CD4-positive, alpha-beta T cell treated with Interleukin-6 for 4 hours (primary cell): ENCODE measurements around the gene RPL7A.
"Not testable (repeated sequence)": the region's sequence is repeated elsewhere in the genome, so short reads cannot be mapped to it uniquely, and the experiment has no call there.

Experiments used
- DNase-seq: peaks from one replicate; pipeline ENCODE4 v3.0.0-alpha.2; 2020; ENCODE audit warnings: mixed read lengths

RPL7A gene

DNA sequence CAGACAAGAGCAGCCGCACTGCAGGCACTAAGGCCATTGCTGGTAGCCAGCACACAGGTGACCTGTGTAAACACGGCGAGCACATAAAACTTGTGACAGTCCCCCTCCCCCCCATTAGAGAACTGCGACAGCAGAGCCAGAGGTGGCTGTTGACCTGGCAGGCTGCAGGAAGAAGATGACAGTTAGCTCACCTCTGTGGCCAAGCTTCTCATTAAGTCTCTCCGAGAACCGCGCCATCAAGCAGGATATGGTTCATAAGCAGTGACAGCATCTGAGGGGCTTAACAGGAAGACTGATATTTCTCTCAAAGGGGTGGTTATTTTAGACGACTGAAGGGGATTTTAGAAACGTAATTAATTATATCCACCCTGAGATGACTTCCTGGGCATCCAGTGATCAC is 22.7 kb downstream of the RPL7A start:
- DNase-seq: peak; percentile 67

DNA sequence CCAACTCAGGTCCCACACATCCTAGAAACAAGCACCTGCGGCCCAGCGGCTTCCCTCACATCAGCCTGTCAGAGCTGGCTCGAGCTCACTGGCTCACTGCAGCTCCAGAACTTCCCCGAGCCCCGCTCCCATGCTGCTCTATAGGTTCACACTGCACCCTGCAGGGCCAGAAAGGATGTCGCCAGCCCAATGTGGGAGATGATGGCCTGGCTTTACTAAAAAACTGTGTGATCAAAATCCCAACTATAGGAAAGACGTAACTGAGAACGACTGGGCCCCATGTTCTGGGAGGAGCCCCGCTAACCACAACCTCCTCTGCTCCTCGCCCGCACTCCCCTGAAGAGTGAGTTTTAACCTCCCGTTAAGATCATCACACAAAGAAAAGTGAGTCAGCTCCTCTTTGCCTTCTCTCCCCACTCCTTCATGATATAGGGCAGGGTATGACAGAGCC is 23.3 kb downstream of the RPL7A start:
- peak; percentile 80 for DNase-seq

DNA sequence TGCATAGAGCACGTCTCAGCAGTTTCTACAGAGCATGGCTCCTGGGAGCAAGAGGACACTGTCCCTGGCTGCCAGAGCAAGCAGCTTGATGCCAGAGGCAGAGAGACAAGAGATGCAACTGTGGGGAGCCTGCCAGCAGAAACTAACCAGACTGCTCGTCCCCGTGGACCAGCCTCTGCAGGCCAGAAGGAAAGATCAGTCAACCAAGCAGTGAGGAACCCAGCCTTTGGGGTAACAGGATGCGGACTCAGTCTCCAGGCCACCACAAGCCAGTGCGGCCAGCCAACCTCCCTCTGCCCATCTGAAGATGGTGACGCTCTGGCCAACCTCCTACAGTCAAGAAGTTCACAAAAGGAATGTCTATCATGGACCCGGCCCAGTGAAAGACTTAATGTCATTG is 24.1 kb downstream of the RPL7A start:
- DNase-seq: no peak

DNA sequence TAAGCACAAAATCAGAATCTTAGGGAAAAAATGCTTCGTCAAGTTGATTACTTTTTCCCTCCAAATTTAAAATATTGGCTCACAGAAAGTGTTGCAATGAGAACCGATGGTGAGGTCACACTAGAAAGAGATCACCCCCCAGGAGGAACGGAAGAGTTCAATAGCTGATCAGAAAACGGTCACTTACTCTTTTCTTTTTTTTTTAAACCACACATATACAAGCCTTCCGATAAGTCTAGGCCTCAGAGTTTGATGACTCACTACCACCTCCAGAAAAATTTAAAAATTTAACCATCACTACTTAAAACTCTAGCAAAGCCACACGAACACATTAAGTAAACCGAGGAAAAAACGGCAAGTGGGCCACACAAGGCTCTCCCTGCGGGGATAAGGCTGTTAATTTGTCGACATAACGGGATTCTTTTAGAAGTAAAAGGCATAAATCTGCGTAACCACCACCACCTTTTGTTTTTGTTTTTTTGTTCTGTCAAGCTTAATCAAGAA is 26.6 kb downstream of the RPL7A start:
- peak; percentile 49 for DNase-seq

DNA sequence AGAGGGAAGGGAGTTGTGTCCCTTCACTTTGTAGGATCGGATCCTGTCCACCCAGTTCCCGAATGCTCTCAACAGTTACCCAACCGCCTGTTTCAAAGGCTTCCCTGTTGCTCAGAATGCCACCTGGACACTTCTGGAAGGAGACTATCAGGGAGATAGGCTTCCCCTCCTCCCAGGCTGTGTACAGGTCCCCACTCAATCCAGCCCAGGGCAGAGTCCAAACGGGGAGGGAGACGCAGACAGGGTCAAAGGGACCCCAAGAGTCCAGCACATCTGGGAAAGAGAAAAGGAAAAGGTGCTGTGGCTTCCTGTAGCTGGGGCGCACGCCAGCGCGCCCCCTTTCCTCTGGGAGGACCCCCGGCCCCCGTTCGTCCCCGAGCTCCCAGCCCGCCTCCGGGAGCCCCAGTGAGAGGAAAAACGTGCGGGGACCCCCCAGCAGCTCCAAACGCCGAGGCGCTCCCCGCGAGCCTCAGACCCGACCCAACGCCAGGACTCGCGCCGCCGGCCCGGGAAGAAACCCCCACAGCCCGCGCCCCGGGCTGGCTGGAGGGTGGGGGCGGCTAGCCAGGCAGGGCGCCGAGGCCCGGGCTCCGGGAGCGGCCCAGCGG is 27.2 kb downstream of the RPL7A start:
- DNase-seq: peak; percentile 21

DNA sequence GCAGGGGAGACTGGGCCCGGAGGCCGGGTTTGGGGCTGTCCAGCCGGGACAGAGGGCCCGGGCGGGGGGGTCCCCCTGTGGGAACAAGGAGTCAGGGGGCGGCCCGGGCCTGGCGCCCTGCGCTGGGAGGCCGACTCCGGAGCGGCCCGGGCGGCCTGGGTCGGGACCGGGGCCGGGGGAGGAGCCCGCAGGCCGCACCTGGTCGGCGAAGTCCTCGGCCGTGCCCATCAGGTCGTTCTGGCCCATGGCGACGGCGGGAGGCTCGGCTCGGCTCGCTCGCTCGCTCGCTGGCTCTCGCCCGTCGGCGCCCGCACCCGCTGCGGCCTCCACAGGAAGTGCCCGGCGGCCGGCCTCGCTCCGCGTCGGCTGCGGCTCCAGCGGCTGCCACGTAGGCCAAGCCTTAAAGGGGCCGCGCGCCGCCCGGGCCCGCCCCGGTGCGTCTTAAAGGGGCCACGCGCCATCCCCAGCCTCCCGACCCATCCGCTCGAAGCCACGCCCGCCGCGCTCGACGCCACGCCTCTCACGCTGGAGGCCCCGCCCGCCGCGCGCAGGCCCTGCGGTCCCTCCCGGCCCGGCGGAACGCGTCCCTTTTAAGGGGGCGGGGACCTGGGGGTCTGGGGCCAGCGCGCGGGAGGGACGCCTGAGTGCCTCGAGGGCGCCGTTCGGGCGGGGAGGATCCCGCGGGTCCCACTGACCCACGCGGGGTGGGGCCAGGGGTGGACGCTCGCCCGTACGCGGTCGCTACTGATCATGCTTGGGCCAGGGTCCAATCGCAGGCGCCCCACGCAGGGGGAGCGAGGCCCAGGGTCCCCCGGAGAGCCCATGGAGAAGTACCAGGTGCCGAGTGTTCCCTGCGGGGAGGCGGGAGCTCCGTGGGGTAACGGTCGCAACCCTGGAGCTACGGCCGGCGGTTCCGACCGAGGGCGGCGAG is 28.0 kb downstream of the RPL7A start, which contains the start of the genes STKLD1 and SURF4:
Gene STKLD1 (plus strand): TSS at position 643 of the 931 bp plus-strand sequence. CDS start 108 bp downstream, at position 751.
Gene SURF4 (minus strand): TSS at position 337 of the 931 bp plus-strand sequence. CDS start 91 bp downstream, at position 246.
- DNase-seq: peak; percentile 94

DNA sequence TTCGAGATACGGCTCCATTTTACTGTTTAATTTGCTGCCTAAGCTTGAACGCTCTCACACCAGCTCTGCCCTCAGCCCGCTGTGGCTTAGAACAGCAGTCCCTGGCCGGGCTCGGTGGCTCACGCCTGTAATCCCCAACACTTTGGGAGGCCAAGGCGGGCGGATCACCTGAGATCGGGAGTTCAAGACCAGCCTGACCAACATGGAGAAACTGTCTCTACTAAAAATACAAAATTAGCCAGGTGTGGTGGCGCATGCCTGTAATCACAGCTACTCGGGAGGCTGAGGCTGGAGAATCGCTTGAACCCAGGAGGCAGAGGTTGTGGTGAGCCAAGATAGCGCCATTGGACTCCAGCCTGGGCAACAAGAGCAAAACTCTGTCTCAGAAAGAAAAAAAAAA is 29.3 kb downstream of the RPL7A start:
- not testable (repeated sequence) for DNase-seq

DNA sequence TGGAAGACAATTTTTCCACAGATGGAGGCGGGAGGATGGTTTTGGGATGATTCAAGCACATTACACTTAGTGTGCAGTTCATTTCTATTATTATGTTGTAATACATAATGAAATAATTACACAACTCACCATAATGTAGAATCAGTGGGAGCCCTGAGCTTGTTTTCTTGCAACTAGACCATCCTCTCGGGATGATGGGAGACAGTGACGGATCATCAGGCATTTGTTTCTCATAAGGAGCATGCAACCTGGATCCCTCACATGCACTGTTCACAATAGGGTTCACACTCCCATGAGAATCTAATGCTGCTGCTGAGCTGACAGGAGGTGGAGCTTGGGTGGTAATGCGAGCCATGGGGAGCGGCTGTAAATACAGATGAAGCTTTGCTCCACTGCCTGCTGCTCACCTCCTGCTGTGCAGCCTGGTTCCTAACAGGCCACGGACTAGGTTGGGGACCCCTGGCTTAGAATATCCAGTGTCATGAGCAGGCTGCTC is 29.8 kb downstream of the RPL7A start:
- DNase-seq: no peak

DNA sequence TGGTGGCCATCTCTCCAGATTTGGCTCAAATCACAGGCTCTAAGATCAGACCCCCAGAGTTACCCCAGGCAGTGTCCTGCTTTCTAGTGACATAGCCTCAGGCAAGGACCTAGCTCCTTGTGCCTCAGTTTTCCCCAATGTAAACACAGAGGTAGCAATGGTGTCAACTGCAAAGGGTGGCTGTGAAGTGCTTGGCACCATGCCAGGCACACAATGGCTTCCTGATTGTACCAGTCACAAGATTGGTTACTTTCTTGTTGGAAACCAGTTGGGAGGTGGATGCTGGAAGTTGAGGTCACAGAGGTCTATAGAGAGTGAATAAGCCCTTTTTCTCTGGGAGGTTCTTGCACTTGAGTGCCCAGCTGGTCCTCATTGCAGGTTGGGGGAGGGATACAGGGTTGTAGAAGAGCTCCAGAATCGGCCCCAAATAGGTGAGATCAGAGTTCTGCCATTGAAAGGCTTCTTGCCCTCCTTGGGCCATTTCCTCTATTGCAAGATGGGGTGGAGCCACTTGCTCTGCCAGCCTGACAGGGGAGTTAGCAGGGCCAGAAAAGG is 30.5 kb downstream of the RPL7A start:
- DNase-seq: no peak

DNA sequence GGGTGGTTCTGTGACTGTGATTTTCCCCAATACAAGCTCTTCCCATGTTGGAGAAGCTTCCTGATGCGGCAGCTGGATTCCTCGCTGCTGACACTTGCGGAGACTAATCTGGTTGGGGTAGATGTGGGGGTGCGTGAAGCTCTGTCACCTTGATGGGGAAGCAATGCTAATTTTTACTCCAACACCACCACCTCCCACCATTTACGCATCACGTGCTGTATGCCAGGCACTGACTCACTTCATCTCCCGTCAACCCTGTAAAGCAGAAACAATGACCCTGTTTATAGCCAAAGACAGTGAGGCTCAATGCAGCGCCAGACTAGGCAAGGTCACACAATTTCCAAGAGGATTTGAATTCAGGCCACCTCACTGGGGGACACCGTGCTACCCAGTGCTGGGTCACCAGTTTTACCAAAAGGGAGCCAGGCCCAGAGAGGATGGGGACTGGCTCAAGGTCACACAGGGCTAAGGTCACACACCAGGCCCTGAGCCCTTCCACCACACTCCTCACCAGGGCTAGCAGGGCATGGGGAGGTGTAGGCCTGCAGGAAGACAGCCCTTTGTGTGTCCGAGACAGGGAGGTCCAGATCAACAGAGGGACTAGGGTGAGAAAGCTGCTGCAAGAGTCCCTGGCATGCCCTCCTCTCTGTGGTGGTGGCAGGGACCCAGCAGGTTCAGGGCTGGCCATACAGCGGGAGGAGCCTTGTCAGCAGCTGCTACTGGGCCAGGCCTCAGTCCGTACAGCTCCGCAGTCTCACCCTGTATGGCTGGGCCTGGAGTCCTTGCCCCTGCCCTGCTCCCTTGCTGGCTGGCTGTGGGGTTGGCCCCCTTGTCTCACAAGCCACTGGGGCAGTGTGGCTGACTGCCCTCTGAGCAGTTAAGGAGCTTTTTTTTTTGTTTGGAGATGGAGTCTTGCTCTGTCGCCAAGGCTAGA is 31.4 kb downstream of the RPL7A start:
- no peak for DNase-seq

DNA sequence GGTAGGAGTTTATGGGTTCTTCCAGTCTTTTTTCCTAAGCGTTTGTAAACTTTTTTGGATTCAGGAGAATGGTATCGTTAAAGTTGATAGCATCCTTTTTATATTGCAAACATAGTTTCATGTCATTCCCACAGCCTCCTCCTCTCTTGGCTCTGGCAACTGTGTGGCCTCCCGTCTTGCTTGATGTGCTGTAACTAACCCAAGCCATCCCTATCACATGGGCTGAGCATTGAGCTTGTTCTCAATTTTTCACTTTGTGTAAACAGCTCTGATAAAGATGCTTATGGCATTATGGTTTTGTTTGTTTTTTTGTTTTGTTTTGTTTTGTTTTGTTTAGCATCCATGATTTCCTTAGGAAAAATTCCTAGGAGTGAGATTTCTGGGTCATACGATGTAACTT is 32.7 kb downstream of the RPL7A start:
- no peak for DNase-seq

DNA sequence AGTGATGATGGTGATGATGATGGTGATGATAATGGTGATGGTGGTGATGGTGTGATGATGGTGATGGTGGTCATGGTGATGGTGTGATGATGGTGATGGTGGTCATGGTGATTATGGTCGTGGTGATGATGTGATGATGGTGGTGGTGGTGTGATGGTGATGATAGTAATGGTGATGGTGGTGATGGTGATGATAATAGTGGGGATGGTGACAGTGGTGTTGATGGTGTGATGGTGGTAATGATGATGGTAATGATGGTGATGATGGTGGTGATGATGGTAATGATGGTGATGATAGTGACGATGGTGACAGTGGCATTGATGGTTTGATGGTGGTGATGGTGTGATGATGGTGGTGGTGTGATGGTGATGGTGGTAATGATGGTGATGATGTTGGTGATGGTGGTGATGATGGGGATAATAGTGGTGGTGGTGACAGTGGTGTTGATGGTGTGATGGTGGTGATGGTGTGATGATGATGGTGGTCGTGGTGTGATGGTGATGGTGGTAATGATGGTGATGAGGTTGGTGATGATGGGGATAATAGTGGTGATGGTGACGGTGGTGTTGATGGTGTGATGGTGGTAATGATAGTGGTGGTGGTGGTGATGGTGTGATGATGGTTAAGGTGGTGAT is 34.6 kb downstream of the RPL7A start:
- no peak for DNase-seq

DNA sequence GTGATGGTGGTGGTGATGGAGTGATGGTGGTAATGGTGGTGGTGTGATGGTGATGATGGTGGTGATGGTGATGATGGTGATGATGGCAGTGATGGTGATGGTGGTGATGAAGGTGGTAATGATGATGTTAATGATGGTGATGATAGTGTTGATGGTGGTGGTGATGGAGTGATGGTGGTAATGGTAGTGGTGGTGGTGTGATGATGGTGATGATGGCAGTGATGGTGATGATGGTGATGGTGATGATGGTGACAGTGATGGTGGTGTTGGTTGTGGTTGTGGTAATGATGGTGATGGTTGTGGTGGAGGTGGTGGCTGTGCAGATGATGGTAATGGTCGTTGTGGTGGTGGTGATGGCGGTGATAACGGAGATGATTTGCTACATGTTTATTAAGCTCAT is 35.4 kb downstream of the RPL7A start:
- DNase-seq: no peak

DNA sequence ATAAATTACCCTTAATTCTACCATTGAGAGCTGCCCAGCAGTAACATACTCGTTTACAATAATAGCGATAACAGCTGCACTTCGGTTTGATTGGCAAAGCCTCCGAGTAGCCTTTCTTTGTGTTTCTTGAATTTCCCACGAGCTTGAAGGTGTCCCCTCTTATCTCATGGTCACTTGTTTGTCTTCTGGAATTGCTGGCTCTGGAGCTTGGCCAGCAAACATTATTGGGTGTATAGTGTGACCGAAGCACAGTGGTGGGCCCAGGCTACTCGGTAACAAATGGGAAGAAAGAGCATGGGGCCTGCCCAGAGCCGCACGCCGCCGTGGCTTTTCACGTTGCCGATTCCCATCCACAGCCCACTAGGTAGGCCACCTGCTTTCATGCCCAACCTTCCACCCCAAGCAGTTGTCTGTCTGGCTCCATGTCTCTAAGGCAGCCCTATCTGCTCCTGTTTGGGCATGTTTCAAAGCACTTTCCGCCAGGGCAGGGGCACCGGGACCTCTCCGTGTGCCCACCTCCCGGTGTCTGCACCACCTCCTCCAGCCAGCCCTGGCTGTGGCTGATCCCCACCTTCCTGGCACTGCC is 36.8 kb downstream of the RPL7A start:
- no peak for DNase-seq

DNA sequence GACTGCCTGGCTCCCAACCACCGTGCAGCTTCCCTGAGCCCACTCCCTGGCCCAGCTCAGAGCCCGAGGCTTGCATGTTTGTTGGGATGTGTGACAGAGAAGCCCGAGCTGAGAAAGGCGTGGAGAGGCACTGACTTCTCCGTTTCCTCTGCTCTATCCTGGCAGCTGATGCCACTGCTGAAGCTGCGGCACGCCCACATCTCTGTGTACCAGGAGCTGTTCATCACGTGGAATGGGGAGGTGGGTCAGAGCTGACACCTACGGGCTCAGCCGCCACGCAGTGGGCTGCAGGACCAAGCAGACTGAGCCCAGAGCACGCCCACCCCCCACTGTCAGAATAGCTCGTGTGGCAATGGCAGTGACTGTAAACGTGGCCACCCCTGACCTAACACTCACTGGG is 37.4 kb downstream of the RPL7A start:
- DNase-seq: no peak

DNA sequence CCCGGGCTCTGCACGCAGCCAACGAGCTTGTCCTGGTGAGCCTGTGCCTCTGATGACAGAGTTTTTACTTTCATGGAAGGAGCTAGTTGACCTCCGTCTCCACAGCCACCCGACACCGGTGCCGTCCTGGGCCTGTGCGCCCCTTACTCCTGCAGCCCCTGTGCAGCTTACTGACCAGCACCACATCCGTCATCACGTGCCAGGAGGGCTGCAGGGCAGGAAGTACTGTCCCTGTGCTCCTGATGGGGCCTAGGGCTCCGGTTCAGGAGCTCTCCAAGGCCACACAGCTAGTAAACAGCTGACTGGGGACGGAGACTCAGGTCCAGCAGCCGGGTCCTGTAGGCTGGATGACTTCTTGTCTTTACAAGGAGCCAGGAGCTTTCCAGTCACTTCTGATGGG is 38.3 kb downstream of the RPL7A start:
- no peak for DNase-seq

DNA sequence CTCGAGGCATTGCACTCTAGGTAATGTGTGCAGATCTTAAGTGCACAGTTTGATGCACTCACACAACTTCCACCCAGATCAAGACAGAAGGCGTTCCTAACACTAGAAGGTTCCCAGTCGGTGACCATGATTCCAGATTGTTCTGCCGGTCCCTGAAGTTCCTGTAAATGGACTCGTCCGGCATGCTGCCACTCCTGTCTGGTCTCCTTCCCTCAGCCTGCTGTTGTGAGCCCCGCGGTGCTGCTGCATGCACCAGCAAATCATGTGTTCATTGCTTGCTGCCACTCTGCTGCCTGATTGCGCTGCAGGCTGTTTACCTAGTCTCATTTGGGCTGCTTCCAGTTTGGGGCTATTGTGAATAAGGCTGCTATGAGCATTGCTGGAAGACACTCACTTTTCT is 39.7 kb downstream of the RPL7A start:
- no peak for DNase-seq

DNA sequence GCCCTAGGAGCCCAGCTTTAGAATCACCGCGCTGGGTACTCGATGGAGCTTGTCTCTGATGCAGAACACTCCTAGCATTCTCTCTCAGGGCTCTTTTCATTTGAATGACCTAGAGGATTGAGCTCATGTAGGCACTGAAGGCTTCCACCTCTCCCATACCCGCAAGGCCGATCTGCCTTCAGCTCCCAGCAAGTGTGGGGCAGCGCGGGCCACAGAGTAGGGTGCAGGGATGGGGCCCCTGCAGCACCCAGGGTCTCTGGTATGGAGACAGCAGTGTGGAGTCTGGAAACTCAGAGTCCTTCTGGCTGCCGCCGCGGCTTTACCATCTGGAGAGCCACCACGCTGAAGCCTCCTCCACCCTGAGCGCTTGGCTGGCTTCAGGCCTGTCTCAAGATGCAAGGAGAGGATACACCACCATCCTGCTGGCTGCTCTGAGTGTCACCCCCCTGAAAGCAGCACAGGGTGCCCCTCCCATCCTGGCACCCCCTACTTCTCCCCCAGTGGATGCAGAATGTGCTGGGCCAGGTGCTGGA is 41.1 kb downstream of the RPL7A start:
- DNase-seq: no peak

DNA sequence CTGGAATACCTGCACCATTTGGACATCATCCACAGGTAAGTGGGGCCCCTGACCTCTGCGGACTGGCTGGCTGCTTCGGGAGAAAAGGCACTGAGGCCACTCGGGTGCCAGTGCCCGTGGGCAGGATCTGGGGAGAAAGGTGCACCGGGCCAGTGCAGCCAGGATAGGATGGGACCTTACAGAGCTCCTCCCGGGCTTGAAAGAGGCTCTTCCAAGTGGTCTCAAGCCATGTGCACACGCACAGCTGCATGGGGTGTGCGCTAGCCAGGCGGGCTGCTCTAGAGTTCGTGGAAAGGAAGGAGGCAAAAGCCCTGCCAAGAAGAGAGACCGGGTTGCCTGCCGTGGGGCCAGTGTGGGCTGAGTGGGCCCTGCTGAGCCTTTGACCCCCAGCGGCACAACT is 41.5 kb downstream of the RPL7A start:
- DNase-seq: no peak

DNA sequence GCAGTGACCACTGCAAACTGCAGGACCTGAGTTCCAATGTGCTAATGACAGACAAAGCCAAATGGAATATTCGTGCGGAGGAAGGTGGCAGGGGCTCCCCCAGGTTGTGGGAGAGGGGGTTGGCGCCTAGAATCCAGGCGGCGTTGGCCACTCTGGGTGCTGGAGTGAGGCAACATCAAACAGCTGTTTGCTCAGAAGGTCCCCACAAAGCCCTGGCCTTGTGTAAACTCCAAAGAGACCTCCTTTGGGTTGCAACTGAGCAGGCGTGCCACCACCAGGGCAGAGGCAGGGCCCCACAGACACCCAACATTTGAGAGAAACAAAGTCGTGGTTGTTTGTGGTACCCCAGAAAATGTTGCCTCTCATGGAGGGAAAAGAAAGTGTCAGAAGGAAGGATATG is 42.7 kb downstream of the RPL7A start:
- DNase-seq: no peak

DNA sequence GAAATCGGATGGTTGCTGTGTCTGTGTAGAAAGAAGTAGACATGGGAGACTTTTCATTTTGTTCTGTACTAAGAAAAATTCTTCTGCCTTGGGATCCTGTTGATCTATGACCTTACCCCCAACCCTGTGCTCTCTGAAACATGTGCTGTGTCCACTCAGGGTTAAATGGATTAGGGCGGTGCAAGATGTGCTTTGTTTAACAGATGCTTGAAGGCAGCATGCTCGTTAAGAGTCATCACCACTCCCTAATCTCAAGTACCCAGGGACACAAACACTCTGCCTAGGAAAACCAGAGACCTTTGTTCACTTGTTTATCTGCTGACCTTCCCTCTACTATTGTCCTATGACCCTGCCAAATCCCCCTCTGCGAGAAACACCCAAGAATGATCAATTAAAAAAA is 43.4 kb downstream of the RPL7A start:
- DNase-seq: not testable (repeated sequence)
